Measurements from ENCODE around the gene ERBIN.

DNA sequence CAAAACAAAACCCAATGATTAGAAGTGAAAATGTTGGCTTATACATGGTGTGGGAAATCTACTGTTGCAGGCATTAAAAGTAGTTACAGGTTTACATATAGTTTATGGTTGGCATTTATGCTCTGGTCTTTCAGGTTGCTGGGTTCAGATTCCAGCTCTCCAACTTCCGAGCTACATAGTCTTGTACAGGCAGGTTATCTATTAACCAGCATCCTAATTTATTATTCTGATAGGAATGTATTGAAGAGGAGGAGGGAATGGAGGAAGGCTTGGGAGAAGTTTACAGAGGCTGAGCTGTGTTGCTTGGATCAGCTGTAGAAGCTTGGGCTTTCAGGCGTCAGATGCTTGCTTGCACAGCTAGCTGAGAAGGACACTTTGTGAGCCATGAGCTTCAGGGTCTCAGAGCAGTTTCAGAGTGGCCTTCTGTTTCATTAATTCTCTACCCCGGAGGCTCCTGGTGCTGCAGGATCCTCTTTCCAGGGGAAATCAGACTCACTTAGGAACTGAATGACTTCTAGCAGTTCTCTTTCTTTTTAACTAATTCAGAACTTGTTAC, 11.7 kb upstream of the ERBIN start:
- TF ChIP-seq, protein P1, sequence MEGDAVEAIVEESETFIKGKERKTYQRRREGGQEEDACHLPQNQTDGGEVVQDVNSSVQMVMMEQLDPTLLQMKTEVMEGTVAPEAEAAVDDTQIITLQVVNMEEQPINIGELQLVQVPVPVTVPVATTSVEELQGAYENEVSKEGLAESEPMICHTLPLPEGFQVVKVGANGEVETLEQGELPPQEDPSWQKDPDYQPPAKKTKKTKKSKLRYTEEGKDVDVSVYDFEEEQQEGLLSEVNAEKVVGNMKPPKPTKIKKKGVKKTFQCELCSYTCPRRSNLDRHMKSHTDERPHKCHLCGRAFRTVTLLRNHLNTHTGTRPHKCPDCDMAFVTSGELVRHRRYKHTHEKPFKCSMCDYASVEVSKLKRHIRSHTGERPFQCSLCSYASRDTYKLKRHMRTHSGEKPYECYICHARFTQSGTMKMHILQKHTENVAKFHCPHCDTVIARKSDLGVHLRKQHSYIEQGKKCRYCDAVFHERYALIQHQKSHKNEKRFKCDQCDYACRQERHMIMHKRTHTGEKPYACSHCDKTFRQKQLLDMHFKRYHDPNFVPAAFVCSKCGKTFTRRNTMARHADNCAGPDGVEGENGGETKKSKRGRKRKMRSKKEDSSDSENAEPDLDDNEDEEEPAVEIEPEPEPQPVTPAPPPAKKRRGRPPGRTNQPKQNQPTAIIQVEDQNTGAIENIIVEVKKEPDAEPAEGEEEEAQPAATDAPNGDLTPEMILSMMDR (IDR thresholded peaks at IDR 0.05; ENCODE audit: low read depth, low read length, poor library complexity, severe bottlenecking): no peak
- TF ChIP-seq EZH2phosphoT487 (IDR thresholded peaks at IDR 0.05; ENCODE audit: borderline replicate concordance, low read length): no peak
